H1 (cell line): ENCODE data around the gene GSG1L2. TPM values are rescaled to one million over a fixed set of nuclear protein-coding genes. Genes with fewer than 3 reads are reported as not detected.

Experiments used
- CTCF ChIA-PET: fragments of 300-600 bp; sonication (Branson Sonifier 250); formaldehyde crosslinking; loops from one replicate; lab custom pipeline; 2021; ENCODE audit not compliant: partially characterized antibody; lab: Charles Lee
- POLR2A ChIA-PET: fragments of 300-600 bp; sonication (Branson Sonifier 250); formaldehyde crosslinking; loops from one replicate; lab custom pipeline; 2021; ENCODE audit warnings: inconsistent platforms; ENCODE audit not compliant: partially characterized antibody; lab: Charles Lee
- DNase-seq, 2 experiments: peaks; one replicate each; pipeline versions ENCODE4 v3.0.0 to v3.0.0-alpha.2; 2010 to 2022; ENCODE audit warnings: low spot score in 2 of 2, low read depth in 1 of 2, mixed read lengths in 1 of 2
- FAIRE-seq: peaks from 2 replicates; lab custom pipeline; 2011; peaks lifted over from hg19 to GRCh38; lab: Jason Lieb, UNC
- H2AFZ ChIP-seq: 2 replicates; pipeline ENCODE4 v1.8.1; 2012; ENCODE audit warnings: low read length, inconsistent platforms
- H2AK5ac ChIP-seq: 2 replicates; pipeline ENCODE4 v1.6.1; 2013; ENCODE audit warnings: low read depth, low read length
- H2BK120ac ChIP-seq: replicated peaks from 2 replicates; pipeline ENCODE3; 2013; ENCODE audit warnings: low read depth, low read length, inconsistent platforms
- H2BK12ac ChIP-seq: 2 replicates; pipeline ENCODE4 v1.6.1; 2013; ENCODE audit warnings: low read depth, low read length
- H2BK15ac ChIP-seq: 2 replicates; pipeline ENCODE4 v1.6.1; 2013; ENCODE audit warnings: low read length
- H2BK20ac ChIP-seq: 2 replicates; pipeline ENCODE4 v1.6.1; 2013; ENCODE audit warnings: low read length
- H2BK5ac ChIP-seq: 2 replicates; pipeline ENCODE4 v1.6.1; 2013; ENCODE audit warnings: low read depth, low read length
- H3K14ac ChIP-seq: 2 replicates; pipeline ENCODE4 v1.6.1; 2013; ENCODE audit warnings: inconsistent platforms; ENCODE audit not compliant: insufficient read length
- H3K18ac ChIP-seq: 2 replicates; pipeline ENCODE4 v1.6.1; 2013; ENCODE audit warnings: low read length; ENCODE audit errors: extremely low read depth
- H3K23ac ChIP-seq: 2 replicates; pipeline ENCODE4 v1.6.1; 2013; ENCODE audit warnings: inconsistent platforms; ENCODE audit not compliant: insufficient read length
- H3K23me2 ChIP-seq: 2 replicates; pipeline ENCODE4 v1.6.1; 2013; ENCODE audit warnings: low read depth, low read length
- H3K27ac ChIP-seq: 2 replicates; pipeline ENCODE4 v1.6.1; 2011; ENCODE audit warnings: low read depth, low read length, inconsistent platforms
- H3K27me3 ChIP-seq, 4 experiments: replicated peaks in 1 of 4; 1 replicate in 1 of 4; 2 replicates in 3 of 4; pipeline versions ENCODE4 v1.6.1 to v1.8.1; 2011 to 2013; ENCODE audit warnings: low read length in 3 of 4, mild to moderate bottlenecking in 3 of 4, inconsistent platforms in 2 of 4, mixed read lengths in 2 of 4, moderate library complexity in 1 of 4; ENCODE audit not compliant: control insufficient read depth in 3 of 4, insufficient read depth in 3 of 4; ENCODE audit errors: extremely low read depth in 1 of 4
- H3K36me3 ChIP-seq, 4 experiments: 2 replicates each; pipeline versions ENCODE4 v1.6.1 to v1.8.1; 2011 to 2013; ENCODE audit warnings: mild to moderate bottlenecking in 4 of 4, low read length in 3 of 4, moderate library complexity in 2 of 4, control low read depth in 1 of 4, inconsistent platforms in 1 of 4; ENCODE audit not compliant: insufficient read depth in 4 of 4, control insufficient read depth in 2 of 4
- H3K4ac ChIP-seq: replicated peaks from 2 replicates; pipeline ENCODE3; 2013; ENCODE audit warnings: low read length, low read depth, mixed read lengths, inconsistent platforms; ENCODE audit not compliant: insufficient read length
- H3K4me1 ChIP-seq, 4 experiments: replicated peaks in 1 of 4; 1 replicate in 1 of 4; 2 replicates in 3 of 4; pipeline versions ENCODE4 v1.6.1 to v1.8.1; 2011 to 2013; ENCODE audit warnings: low read length in 3 of 4, inconsistent platforms in 2 of 4, mixed read lengths in 1 of 4; ENCODE audit not compliant: insufficient read depth in 4 of 4, control insufficient read depth in 3 of 4
- H3K4me2 ChIP-seq, 2 experiments: 2 replicates each; pipeline versions ENCODE4 v1.6.1 to v1.8.1; 2011 to 2013; ENCODE audit warnings: low read depth in 2 of 2, low read length in 2 of 2, control low read depth in 1 of 2, inconsistent platforms in 1 of 2, mild to moderate bottlenecking in 1 of 2; ENCODE audit not compliant: insufficient read depth in 1 of 2
- H3K4me3 ChIP-seq, 4 experiments: fragments of 200-600, 300-600 bp in 1 of 4; sonication (generic), shearing (Covaris generic), sonication (Bioruptor Twin) in 1 of 4; 2 replicates each; pipeline versions ENCODE4 v1.5.1 to v1.8.1; 2011 to 2016; ENCODE audit warnings: low read length in 4 of 4, low read depth in 3 of 4, control low read depth in 2 of 4, inconsistent platforms in 2 of 4, mild to moderate bottlenecking in 2 of 4, mixed read lengths in 1 of 4, moderate library complexity in 1 of 4; ENCODE audit not compliant: insufficient read depth in 2 of 4; ENCODE audit errors: extremely low read depth in 1 of 4
- H3K56ac ChIP-seq: replicated peaks from 2 replicates; pipeline ENCODE3; 2013; ENCODE audit warnings: low read depth, mild to moderate bottlenecking, mixed read lengths, low read length, inconsistent platforms; ENCODE audit not compliant: insufficient read length
- H3K79me1 ChIP-seq: 2 replicates; pipeline ENCODE4 v1.6.1; 2013; ENCODE audit warnings: low read depth, low read length, control low read depth
- H3K79me2 ChIP-seq, 2 experiments: 2 replicates each; pipeline versions ENCODE4 v1.6.1 to v1.8.1; 2012 to 2013; ENCODE audit warnings: low read length in 2 of 2, mild to moderate bottlenecking in 2 of 2, inconsistent platforms in 1 of 2; ENCODE audit not compliant: insufficient read depth in 2 of 2, control insufficient read depth in 1 of 2
- H3K9ac ChIP-seq, 4 experiments: replicated peaks in 1 of 4; 1 replicate in 1 of 4; 2 replicates in 3 of 4; pipeline versions ENCODE4 v1.6.1 to v1.8.1; 2011 to 2013; ENCODE audit warnings: low read depth in 3 of 4, low read length in 3 of 4, control low read depth in 2 of 4, mild to moderate bottlenecking in 2 of 4, moderate library complexity in 2 of 4, inconsistent platforms in 1 of 4; ENCODE audit errors: extremely low read depth in 1 of 4
- H3K9me3 ChIP-seq, 2 experiments: 2 replicates each; pipeline versions ENCODE4 v1.6.1 to v1.8.1; 2012 to 2013; ENCODE audit warnings: mild to moderate bottlenecking in 2 of 2, moderate library complexity in 2 of 2, control low read depth in 1 of 2, inconsistent platforms in 1 of 2, low read depth in 1 of 2, low read length in 1 of 2, mixed read lengths in 1 of 2; ENCODE audit not compliant: insufficient read depth in 2 of 2
- H4K20me1 ChIP-seq, 2 experiments: replicated peaks in 1 of 2; 2 replicates each; pipeline versions ENCODE3 to v1.8.1; 2011 to 2013; ENCODE audit warnings: inconsistent platforms in 2 of 2, low read length in 2 of 2, mild to moderate bottlenecking in 1 of 2; ENCODE audit not compliant: insufficient read depth in 2 of 2, control insufficient read depth in 1 of 2
- H4K5ac ChIP-seq: 2 replicates; pipeline ENCODE4 v1.6.1; 2013; ENCODE audit warnings: low read length, low read depth, mixed read lengths, inconsistent platforms; ENCODE audit not compliant: insufficient read length
- H4K8ac ChIP-seq: 2 replicates; pipeline ENCODE4 v1.8.0; 2013; ENCODE audit warnings: mild to moderate bottlenecking, moderate library complexity, low read length, inconsistent platforms; ENCODE audit not compliant: insufficient read depth; ENCODE audit errors: extremely low read depth
- H4K91ac ChIP-seq: replicated peaks from 2 replicates; pipeline ENCODE3; 2013; ENCODE audit warnings: low read length, mixed read lengths, inconsistent platforms; ENCODE audit not compliant: insufficient read length
- ATF3 ChIP-seq: IDR thresholded peaks from 2 replicates; pipeline ENCODE4 v1.6.1; 2011; ENCODE audit warnings: low read depth, mild to moderate bottlenecking, low read length; ENCODE audit not compliant: insufficient read depth
- CBX5 ChIP-seq: fragments of 300-800, 300-1000 bp; sonication (generic); IDR thresholded peaks from 2 replicates; pipeline ENCODE4 v1.7.1; 2016; ENCODE audit warnings: antibody characterized with exemption, low read length, low read depth
- EP300 ChIP-seq, 2 experiments: IDR thresholded peaks; 1 replicate in 1 of 2; 2 replicates in 1 of 2; pipeline ENCODE4 v1.6.1; 2011 to 2012; ENCODE audit warnings: low read depth in 2 of 2, low read length in 2 of 2, mild to moderate bottlenecking in 2 of 2, borderline replicate concordance in 1 of 2, inconsistent platforms in 1 of 2, moderate library complexity in 1 of 2
- JUND ChIP-seq: IDR thresholded peaks from 2 replicates; pipeline ENCODE4 v1.6.1; 2011; ENCODE audit warnings: mild to moderate bottlenecking, improper control_type of control experiment, low read length
- POU5F1 ChIP-seq: IDR thresholded peaks from 2 replicates; pipeline ENCODE4 v1.6.1; 2011; ENCODE audit warnings: low read depth, mild to moderate bottlenecking, low read length, moderate library complexity
- RFX5 ChIP-seq: IDR thresholded peaks from 2 replicates; pipeline ENCODE4 v1.6.1; 2011; ENCODE audit warnings: low read depth, low read length, improper control_type of control experiment, borderline replicate concordance
- SRF ChIP-seq: IDR thresholded peaks from 2 replicates; pipeline ENCODE4 v1.6.1; 2011; ENCODE audit warnings: mild to moderate bottlenecking, low read depth, low read length, moderate library complexity
- ZNF274 ChIP-seq: IDR thresholded peaks from 2 replicates; pipeline ENCODE4 v1.7.0; 2012; ENCODE audit warnings: low read length, borderline replicate concordance; ENCODE audit errors: extremely low read depth
- WGBS, 2 experiments: shearing (Covaris generic) in 1 of 2; methylation state at CpG; one replicate each; pipeline versions ENCODE4 v1.1.6 to v1.1.7; 2013 to 2015; ENCODE audit warnings: low lambda C conversion rate in 2 of 2, mixed read lengths in 2 of 2, inconsistent platforms in 1 of 2, low coverage in 1 of 2, missing lambda C conversion rate in 1 of 2; ENCODE audit not compliant: insufficient replicate concordance in 2 of 2, insufficient coverage in 1 of 2, insufficient read length in 1 of 2; ENCODE audit errors: extremely low coverage in 1 of 2, missing lambda C conversion rate in 1 of 2; 5-methylcytosine and 5-hydroxymethylcytosine counted together
- polyA plus RNA-seq, 7 experiments: library from polyadenylated mRNA; depleted of rRNA in 3 of 7; stranded (reverse) in 5 of 7; unstranded in 2 of 7; fragments of >200 nt in 5 of 7; fragments of 200-250 nt in 2 of 7; gene quantifications; 1 replicate in 5 of 7; 2 replicates in 1 of 7; 4 replicates in 1 of 7; pipeline versions ENCODE4 v1.2.1 to v1.2.3, GENCODE V29; 2011 to 2013; ENCODE audit warnings: missing spikeins in 2 of 7, mixed read lengths in 2 of 7
- total RNA-seq: library from RNA; stranded (reverse); fragmentation: NEBNext Ultra II Directional; extraction: Animal tissue kit (Norgen Biotek cat#: 25700); gene quantifications from 2 replicates; pipeline ENCODE4 v1.2.1, GENCODE V29; 2021

GSG1L2 gene
- total and polyA plus RNA-seq, 2 of the 8 experiments (the other 6 are each of a cell fraction or from before 2014, with no cell fraction given) = not detected

GRCh38 chr17:9813166-9813565 lies 8.7 kb downstream of the GSG1L2 start:
- POLR2A ChIA-PET = no interaction called here
- Histone ChIP-seq H3K56ac (no peak overlapping the region), H2BK12ac (no peak overlapping the region), H3K79me2 (no peaks in the 10 kb centered on the region), H4K20me1 (peaks cover 0 to 2% of the 10 kb centered on the region in 2 experiments), H3K9me3 (0 out of 4 replicates have a peak, but pooled peaks cover 0 to 2% of the 10 kb centered on the region in 2 experiments), H3K36me3 (no peaks in the 10 kb centered on the region), H2BK120ac (no peak overlapping the region), H3K18ac (no peak overlapping the region), H3K27me3 (no peaks in the 10 kb centered on the region), H3K4me2 (no peak overlapping the region), H3K4ac (no peak overlapping the region), H3K23me2 (peaks cover 2% of the 10 kb centered on the region; the same call in 1 of the 2 replicates), H2BK5ac (no peak overlapping the region), H3K79me1 (no peaks in the 10 kb centered on the region), H2BK15ac (no peak overlapping the region), H3K9ac (no peak overlapping the region), H3K14ac (no peak overlapping the region), H3K4me3 (no peak overlapping the region), H2AK5ac (no peak overlapping the region), H4K8ac (no peak overlapping the region), H4K91ac (no peak overlapping the region), H2BK20ac (no peak overlapping the region), H3K4me1 (no peaks in the 10 kb centered on the region), H4K5ac (no peak overlapping the region), H2AFZ (no peak overlapping the region), H3K27ac (no peak overlapping the region), H3K23ac (no peak overlapping the region)
- no peak for DNase-seq
- TF ChIP-seq RFX5 (no peak), POU5F1 (no peak), JUND (no peak), ATF3 (no peak), CBX5 (no peak), SRF (no peak), ZNF274 (no peak), EP300 (IDR thresholded peaks at IDR 0.05; ENCODE audit: borderline replicate concordance in 1 of 2, low read depth in 2 of 2, low read length in 2 of 2) (no peak)
- CTCF ChIA-PET = no interaction called here
- 88% methylated on average over 8 of the region's 9 CpGs; no CpG with 5 or more reads in 1 of the 2 experiments for WGBS, 2 experiments
- no peak for FAIRE-seq
